ENCODE data around the gene SNRNP35.
"Not testable (repeated sequence)": the region's sequence is repeated elsewhere in the genome, so short reads cannot be mapped to it uniquely, and the experiment has no call there.

Gene SNRNP35

DNA sequence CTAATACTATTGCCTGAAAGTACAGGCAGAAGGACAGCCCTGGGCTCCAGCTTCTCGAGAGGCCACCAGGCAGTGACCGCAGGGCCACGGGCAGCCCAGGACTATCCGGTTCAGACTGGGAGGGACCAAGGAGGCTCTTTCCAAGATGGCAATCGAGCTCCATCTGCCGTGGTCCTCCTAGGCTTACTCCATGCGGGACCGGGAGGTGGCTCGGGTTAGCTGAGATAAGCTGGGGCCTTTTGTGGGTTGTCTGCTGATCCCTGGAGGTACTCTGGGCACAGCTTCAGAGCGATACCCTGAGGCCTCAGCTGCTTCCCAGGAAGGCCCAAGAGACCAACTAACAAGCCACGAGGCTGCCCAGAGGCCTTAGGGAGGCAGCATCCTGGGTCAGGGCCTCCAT lies 33.1 kb downstream of the SNRNP35 start:
- no peak for DNase-seq

GRCh38 chr12:123491481-123491880 lies 33.5 kb downstream of the SNRNP35 start:
- no peak for DNase-seq

DNA sequence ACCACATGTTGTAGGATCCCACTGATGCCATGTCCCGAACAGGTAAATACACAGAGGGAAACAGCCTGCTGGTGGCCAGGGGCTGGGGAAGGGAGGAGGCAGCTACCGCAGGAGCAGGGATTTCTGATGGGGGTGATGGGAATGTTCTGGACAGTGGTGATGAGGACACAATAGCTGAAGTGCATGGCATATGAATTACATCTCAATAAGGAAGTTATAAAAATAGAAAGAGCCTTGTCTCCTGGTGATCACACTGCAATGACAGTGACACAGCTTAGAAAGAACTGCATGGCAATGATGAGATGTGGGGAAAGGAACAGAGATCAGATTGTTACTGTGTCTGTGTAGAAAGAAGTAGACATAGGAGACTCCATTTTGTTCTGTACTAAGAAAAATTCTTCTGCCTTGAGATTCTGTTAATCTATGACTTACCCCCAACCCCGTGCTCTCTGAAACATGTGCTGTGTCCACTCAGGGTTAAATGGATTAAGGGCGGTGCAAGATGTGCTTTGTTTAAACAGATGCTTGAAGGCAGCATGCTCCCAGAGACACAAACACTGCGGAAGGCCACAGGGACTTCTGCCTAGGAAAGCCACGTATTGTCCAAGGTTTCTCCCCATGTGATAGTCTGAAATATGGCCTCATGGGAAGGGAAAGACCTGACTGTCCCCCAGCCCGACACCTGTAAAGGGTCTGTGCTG lies 34.5 kb downstream of the SNRNP35 start:
- not testable (repeated sequence) for DNase-seq

DNA sequence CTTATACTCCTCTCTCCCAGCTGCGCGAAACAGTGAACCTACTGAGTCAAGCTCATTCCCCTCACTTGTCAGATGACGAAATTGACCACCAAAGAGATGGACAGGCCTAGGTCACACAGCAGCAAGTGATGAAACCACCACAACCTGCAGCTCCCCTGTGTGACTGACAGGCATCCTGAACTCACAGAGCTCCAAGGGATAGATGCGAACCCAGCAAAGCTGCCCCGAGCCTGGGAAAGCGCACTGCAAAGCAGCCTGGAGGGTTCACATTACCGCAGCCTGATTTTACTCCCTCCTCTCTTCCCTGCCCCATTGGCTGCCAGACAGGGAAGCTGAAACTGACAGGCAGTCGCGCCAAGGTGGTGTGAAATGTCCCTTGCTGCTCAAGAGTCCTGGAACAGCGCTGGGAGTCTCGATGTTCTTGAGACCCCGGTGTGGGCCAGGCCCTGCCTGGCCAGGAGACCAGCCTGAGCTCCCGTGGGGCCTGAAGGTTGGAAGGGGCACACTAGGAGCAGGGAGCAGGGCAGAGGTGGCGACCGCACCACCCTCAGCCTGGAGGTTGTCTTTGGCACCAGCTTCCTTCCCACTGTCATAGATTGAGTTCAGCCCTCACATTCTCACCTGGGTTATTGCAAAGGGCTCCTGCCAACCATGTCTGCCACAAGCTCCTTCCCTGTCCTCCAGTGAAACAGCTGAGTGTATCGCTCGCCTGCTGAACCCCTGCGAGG lies 36.3 kb downstream of the SNRNP35 start:
- no peak for DNase-seq

GRCh38 chr12:123497065-123497464 lies 39.1 kb downstream of the SNRNP35 start:
- no peak for DNase-seq

GRCh38 chr12:123498126-123498825 lies 40.3 kb downstream of the SNRNP35 start:
- DNase-seq, result no peak

DNA sequence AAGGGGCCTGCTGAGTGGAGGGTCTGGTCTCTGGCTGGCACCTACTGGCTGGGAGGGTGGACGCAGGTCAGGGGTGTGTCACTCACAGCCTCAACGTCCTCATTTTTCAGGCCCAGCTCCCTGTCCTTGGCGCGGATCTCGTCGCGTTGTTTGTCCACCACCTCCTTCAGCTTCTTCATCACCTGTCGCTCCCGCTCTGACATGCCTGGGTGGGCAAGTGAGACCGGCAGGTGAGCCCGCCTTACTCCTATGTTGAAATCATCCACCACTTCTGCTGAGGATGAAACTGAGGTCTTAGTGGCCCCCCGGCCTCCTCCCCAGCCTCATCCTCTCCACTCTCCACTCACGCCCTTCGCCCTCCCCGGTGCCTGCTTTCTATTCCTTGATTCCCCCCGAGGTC lies 41.4 kb downstream of the SNRNP35 start:
- no peak for DNase-seq

- DNase-seq, result no peak
Measured at GRCh38 chr12:123502163-123502704, 44.3 kb downstream of the SNRNP35 start.

DNA sequence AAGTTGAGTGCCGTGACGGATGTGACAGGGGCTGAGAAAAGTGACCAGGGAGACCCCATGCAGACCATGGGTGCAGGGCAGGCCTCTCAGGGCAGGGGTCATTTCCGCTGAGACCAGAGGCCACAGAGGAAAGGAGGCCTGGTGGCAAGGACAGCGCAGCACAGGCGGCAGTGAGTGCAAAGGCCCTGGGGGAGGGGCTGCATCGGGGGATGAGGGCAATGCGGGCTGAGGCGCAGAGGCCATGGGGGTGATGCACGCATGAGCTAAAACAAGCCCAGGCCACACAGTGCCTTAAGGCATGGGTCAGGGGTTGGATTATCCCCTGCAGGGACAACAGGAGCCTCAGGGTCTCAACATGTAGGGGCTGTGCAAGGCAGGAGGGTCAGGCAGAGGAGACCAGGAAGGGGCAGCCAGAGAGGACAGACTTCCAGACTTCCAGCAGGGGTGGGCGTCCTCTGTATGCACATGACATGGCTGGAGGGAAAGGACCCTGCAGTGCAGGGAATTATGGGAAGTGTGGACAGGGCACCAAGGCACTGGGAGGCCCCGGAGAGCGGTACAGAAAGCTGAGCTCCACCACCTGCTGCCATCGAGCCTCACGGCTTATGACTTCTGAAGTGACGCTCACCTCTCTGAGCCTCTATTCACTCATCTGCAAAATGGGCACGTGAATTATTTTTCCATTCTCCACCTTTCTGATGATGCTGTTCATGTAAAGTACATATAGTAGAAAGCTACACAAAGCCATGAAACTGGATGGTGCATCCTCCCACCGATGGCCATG lies 48.3 kb downstream of the SNRNP35 start:
- no peak for DNase-seq

DNA sequence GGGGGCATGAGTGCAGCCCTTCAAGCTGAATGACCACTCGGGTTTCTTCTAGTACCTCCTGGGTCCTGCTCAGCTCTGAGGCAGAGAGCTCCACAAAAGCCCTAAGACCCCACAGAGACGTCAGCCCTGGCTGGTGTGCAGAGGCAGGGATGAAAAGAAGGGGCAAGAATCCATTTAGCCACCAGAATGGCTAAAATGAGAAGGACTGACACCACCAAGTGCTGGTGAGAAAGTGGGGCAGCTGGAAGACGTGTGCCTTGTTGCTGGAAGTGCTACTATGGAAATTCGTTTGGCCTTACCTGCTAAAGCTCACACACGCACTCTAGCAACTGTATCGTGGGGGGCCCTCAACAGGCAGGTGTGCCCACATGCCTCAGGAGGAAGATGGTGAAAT lies 48.9 kb downstream of the SNRNP35 start:
- DNase-seq, result no peak

GRCh38 chr12:123512838-123513665 lies 55.1 kb downstream of the SNRNP35 start:
- DNase-seq, result no peak

DNA sequence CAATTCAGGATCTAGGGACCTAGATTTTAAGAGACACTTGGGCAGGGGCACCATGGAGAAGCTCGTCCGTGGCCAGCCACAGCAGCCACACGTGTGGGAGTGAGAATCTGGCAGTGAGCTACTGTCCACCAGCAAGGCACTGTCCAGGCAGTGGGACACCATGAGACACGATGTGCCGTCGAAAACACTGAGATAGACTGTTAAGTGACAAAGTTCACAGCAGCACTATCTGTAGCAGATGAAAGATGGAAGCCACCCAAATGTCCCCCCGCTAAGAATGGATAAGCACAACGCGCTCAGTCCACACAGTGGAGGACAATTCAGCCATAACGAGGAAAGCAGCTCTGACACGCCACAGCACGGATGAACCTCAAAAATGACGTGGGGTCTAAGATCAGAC lies 55.9 kb downstream of the SNRNP35 start:
- DNase-seq, result no peak

- not testable (repeated sequence) for DNase-seq
Measured at GRCh38 chr12:123514582-123515221, 56.8 kb downstream of the SNRNP35 start.

GRCh38 chr12:123516216-123516780 lies 58.4 kb downstream of the SNRNP35 start:
- DNase-seq, result no peak
